Activated gamma-delta T cell treated with Interleukin-2 at 50 U/mL for 16 hours (primary cell): Measurements from ENCODE around the gene CAPNS1.
"Not testable (repeated sequence)": the region's sequence is repeated elsewhere in the genome, so short reads cannot be mapped to it uniquely, and the experiment has no call there.

Experiments used
- DNase-seq: peaks from one replicate; pipeline ENCODE4 v3.0.0-alpha.2; 2020

The CAPNS1 gene

DNA sequence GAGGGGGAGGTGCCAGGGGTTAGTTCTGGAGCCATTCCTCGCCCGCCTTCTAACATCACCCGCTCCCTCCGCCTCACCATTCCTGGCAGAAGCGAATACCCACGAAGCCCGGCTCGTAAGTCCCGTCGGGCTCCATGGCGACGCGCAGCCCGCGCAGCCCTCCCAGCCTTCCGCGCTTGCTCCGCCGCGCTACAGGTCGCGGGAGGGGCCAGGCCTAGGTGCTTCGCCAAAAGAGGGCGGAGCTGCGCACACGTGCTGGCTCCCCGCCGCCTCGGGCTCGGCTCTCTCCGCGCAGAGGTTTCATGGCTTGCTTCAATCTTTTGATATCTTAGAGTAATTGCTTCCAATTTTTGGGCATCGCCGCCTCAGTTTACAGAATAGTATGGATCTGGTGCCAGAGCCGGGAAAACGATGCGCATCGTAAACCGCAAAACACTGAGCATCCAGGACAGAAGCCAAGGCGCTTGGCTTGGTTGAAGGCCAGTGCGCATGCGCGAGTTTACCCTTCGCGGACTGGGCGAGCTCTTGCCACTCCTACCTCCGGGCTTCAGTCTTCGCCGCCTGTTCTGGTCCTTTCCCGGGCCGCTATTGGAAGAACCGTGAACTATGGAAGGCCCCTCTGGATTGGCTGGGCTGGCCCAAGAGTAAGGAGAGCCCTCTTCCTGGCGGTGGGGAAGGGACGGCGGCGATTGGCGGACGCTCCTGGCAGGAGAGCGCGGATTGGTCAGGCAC, 25.0 kb upstream of the CAPNS1 start, which contains the start of gene POLR2I:
TSS of gene POLR2I (minus strand) at position 155 of the 732 bp plus-strand sequence. CDS start at position 136, 19 bp downstream.
- peak; percentile 98 for DNase-seq

GRCh38 chr19:36115453-36116343, 24.2 kb upstream of the CAPNS1 start, which contains the start of gene TBCB:
Gene TBCB, plus strand, starts transcription at chr19:36115468. Its CDS starts 93 bp downstream, at chr19:36115561.
- peak; percentile 87 for DNase-seq

- DNase-seq: no peak
Measured at GRCh38 chr19:36116344-36116637, 23.6 kb upstream of the CAPNS1 start.

DNA sequence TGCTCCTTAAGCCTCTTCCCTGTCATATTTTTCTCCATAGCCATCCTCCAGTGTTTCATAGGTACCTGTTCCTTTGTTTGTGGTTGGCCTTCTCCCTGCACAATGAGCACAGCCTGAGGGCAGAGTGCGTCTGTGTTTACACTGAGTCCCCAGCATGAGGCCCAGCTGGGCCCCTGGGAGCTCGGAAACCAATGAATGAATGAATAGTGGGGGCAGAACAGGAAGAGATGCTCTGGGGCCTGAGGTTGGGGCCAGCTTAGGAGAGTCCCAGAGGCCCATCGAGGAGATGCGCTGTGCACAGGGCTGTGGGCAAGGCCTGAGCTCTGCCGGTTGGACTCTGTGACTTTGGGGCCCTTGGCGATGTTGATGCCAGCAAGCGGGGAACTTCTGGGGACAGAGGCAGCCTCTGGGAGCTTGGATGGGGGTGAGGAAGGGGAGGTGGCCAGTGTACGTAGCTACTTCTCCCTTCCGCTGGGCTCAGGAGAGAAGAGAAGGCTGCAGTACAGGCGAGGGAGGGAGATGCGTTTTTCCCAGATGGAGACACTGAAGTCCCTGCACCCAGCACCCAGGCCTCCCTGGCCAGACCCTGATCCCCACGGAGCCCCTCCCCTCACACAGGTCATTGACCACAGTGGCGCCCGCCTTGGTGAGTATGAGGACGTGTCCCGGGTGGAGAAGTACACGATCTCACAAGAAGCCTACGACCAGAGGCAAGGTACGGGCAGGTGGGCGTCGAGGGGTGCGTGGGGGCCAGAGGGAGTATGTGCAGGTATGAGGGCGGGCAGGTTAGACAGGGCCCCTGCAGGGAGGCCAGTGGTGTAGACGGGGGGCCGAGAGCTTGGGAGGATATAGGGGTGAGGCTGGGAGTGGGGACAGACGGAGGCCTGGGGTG, 19.5 kb upstream of the CAPNS1 start:
- no peak for DNase-seq

- no peak for DNase-seq
Measured at GRCh38 chr19:36120984-36121358, 18.9 kb upstream of the CAPNS1 start.

- DNase-seq: no peak
Measured at GRCh38 chr19:36121486-36122124, 18.3 kb upstream of the CAPNS1 start.

DNA sequence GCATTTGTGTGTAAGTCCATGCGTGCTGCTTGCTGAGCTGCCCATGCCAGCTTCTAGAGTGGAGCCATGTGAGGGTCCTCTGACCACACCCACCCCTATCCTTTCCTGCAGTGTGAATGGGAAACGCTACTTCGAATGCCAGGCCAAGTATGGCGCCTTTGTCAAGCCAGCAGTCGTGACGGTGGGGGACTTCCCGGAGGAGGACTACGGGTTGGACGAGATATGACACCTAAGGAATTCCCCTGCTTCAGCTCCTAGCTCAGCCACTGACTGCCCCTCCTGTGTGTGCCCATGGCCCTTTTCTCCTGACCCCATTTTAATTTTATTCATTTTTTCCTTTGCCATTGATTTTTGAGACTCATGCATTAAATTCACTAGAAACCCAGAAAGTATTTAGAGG, 14.3 kb upstream of the CAPNS1 start:
- DNase-seq: no peak

DNA sequence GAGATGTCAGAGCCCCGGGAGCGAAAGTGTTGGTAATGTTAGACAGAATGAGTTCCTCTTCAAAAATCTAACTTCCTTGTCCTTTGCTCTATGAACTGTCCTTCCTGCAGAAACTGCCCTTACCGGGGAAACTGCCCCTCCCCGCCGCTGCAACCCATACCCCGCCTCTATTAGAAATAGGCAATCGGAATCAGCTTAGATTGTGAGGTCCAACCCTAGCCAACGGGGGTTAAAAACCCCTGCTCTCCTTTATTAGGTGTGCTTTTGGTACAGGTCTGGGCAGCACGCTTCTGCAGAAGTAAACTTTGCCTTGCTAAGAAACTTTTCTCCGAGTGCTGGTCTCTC, 11.5 kb upstream of the CAPNS1 start:
- no peak for DNase-seq

GRCh38 chr19:36131221-36131620, 8.6 kb upstream of the CAPNS1 start:
- not testable (repeated sequence) for DNase-seq

- DNase-seq: not testable (repeated sequence)
Measured at GRCh38 chr19:36134867-36135266, 5.0 kb upstream of the CAPNS1 start.

GRCh38 chr19:36136964-36137686, 2.7 kb upstream of the CAPNS1 start:
- DNase-seq: no peak

GRCh38 chr19:36139120-36139472, 770 bp upstream of the CAPNS1 start:
- no peak for DNase-seq

- DNase-seq: peak; percentile 36
Measured at GRCh38 chr19:36140304-36141038, 605 bp downstream of the CAPNS1 start.

- DNase-seq: peak; percentile 86
Measured at GRCh38 chr19:36141039-36141927, 1.4 kb downstream of the CAPNS1 start.

- no peak for DNase-seq
Measured at GRCh38 chr19:36142046-36142445, 2.2 kb downstream of the CAPNS1 start.

GRCh38 chr19:36142496-36142895, 2.6 kb downstream of the CAPNS1 start:
- no peak for DNase-seq

DNA sequence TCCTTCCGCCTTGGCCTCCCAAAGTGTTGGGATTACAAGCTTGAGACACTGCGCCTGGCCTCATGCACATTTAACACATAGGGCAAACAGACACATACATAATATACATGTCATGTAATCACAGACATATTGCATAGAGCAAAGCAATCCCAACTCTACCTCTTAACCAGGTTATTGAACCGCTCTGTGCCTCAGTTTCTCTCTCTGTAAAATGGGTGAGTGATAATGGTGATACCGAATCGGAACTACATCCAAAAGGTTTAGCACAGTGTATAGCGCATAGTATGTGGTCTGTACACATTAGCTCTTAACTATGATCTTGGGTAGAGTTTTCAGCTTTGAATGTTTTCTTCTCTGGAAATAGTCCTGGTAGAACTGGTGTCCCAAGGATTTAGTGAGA, 4.8 kb downstream of the CAPNS1 start:
- no peak for DNase-seq

DNA sequence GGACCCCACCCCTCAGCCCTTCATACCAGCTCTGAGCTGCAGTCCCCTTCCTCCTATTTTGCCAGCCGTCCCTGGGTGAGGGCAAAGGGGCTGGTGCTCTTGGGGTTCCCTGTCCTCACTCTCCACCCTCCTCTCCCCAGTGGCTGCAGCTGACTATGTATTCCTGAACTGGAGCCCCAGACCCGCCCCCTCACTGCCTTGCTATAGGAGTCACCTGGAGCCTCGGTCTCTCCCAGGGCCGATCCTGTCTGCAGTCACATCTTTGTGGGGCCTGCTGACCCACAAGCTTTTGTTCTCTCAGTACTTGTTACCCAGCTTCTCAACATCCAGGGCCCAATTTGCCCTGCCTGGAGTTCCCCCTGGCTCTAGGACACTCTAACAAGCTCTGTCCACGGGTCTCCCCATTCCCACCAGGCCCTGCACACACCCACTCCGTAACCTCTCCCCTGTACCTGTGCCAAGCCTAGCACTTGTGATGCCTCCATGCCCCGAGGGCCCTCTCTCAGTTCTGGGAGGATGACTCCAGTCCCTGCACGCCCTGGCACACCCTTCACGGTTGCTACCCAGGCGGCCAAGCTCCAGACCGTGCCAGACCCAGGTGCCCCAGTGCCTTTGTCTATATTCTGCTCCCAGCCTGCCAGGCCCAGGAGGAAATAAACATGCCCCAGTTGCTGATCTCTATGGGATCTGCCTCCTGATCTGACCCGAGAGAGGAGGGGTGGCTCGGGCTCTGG, 10.0 kb downstream of the CAPNS1 start:
- DNase-seq: no peak

GRCh38 chr19:36150586-36150985, 10.7 kb downstream of the CAPNS1 start:
- DNase-seq: no peak
